Liver (tissue), 9 donors: ENCODE results near the gene P2RY1. TPM values are rescaled to one million over a fixed set of nuclear protein-coding genes. Genes with fewer than 3 reads are reported as not detected.

Experiments used
- DNase-seq: peaks from one replicate; pipeline ENCODE4 v3.0.0-alpha.2; 2017; ENCODE audit warnings: low spot score
- H3K27ac ChIP-seq, 2 donors: one replicate each; pipeline ENCODE4 v1.7.0; 2013; ENCODE audit warnings: inconsistent platforms in 2 of 2, low read length in 2 of 2, control low read depth in 1 of 2, low read depth in 1 of 2, mild to moderate bottlenecking in 1 of 2
- H3K27me3 ChIP-seq, 4 donors: one replicate each; pipeline versions ENCODE4 v1.6.1 to v1.7.0; 2013; ENCODE audit warnings: low read length in 3 of 4, inconsistent platforms in 1 of 4, mild to moderate bottlenecking in 1 of 4, moderate library complexity in 1 of 4; ENCODE audit not compliant: control insufficient read depth in 4 of 4, insufficient read depth in 4 of 4
- H3K36me3 ChIP-seq, 4 donors: one replicate each; pipeline versions ENCODE4 v1.6.1 to v1.7.0; 2013; ENCODE audit warnings: low read length in 3 of 4, mild to moderate bottlenecking in 3 of 4, low read depth in 1 of 4, moderate library complexity in 1 of 4; ENCODE audit not compliant: control insufficient read depth in 4 of 4, insufficient read depth in 3 of 4
- H3K4me1 ChIP-seq, 4 donors: one replicate each; pipeline versions ENCODE4 v1.6.1 to v1.7.0; 2013; ENCODE audit warnings: low read length in 3 of 4, mild to moderate bottlenecking in 3 of 4, moderate library complexity in 1 of 4; ENCODE audit not compliant: control insufficient read depth in 4 of 4, insufficient read depth in 4 of 4
- H3K4me3 ChIP-seq, 3 donors: one replicate each; pipeline versions ENCODE4 v1.6.1 to v1.7.0; 2013; ENCODE audit warnings: low read length in 3 of 3, control low read depth in 1 of 3, low read depth in 1 of 3, mild to moderate bottlenecking in 1 of 3
- H3K9ac ChIP-seq, 2 donors: one replicate each; pipeline ENCODE4 v1.7.0; 2013; ENCODE audit warnings: low read length in 2 of 2, mild to moderate bottlenecking in 2 of 2, moderate library complexity in 2 of 2, control low read depth in 1 of 2, low read depth in 1 of 2
- H3K9me3 ChIP-seq, 4 donors: one replicate each; pipeline versions ENCODE4 v1.6.1 to v1.7.0; 2013; ENCODE audit warnings: low read length in 3 of 4; ENCODE audit not compliant: control insufficient read depth in 4 of 4
- EGR1 ChIP-seq, 2 donors: IDR thresholded peaks; 2 replicates each; pipeline ENCODE4 v1.6.1; 2016 to 2018; ENCODE audit warnings: antibody characterized with exemption in 2 of 2, low read depth in 2 of 2
- FOXA1 ChIP-seq: IDR thresholded peaks from 2 replicates; pipeline ENCODE4 v1.6.1; 2016; ENCODE audit warnings: antibody characterized with exemption
- FOXA2 ChIP-seq: IDR thresholded peaks from 2 replicates; pipeline ENCODE4 v1.6.1; 2016; ENCODE audit warnings: antibody characterized with exemption
- GABPA ChIP-seq, 2 donors: IDR thresholded peaks in 1 of 2; conservative IDR thresholded peaks in 1 of 2; 2 replicates each; pipeline ENCODE4 v1.6.1; 2016; ENCODE audit warnings: antibody characterized with exemption in 2 of 2, mild to moderate bottlenecking in 1 of 2, moderate library complexity in 1 of 2
- HNF4A ChIP-seq, 2 donors: conservative IDR thresholded peaks; 2 replicates each; pipeline ENCODE4 v1.6.1; 2016; ENCODE audit warnings: antibody characterized with exemption in 2 of 2, mild to moderate bottlenecking in 2 of 2
- HNF4G ChIP-seq: IDR thresholded peaks from 2 replicates; pipeline ENCODE4 v1.6.1; 2016; ENCODE audit warnings: antibody characterized with exemption
- JUND ChIP-seq, 2 donors: IDR thresholded peaks; 2 replicates each; pipeline ENCODE4 v1.6.1; 2016; ENCODE audit warnings: antibody characterized with exemption in 2 of 2
- NR2F2 ChIP-seq: IDR thresholded peaks from 2 replicates; pipeline ENCODE4 v1.6.1; 2016; ENCODE audit warnings: antibody characterized with exemption
- RAD21 ChIP-seq, 2 donors: IDR thresholded peaks; 2 replicates each; pipeline ENCODE4 v1.6.1; 2016; ENCODE audit warnings: antibody characterized with exemption in 2 of 2, mild to moderate bottlenecking in 2 of 2
- RXRA ChIP-seq, 2 donors: IDR thresholded peaks; 2 replicates each; pipeline ENCODE4 v1.6.1; 2017 to 2018; ENCODE audit warnings: antibody characterized with exemption in 2 of 2, mild to moderate bottlenecking in 1 of 2
- SP1 ChIP-seq: IDR thresholded peaks from 2 replicates; pipeline ENCODE4 v1.6.1; 2018; ENCODE audit warnings: antibody characterized with exemption, mild to moderate bottlenecking
- TAF1 ChIP-seq: conservative IDR thresholded peaks from 2 replicates; pipeline ENCODE4 v1.6.1; 2016; ENCODE audit warnings: antibody characterized with exemption, mild to moderate bottlenecking
- YY1 ChIP-seq: IDR thresholded peaks from 2 replicates; pipeline ENCODE4 v1.6.1; 2016; ENCODE audit warnings: antibody characterized with exemption, mild to moderate bottlenecking
- ZBTB33 ChIP-seq: IDR thresholded peaks from 2 replicates; pipeline ENCODE4 v1.6.1; 2016; ENCODE audit warnings: antibody characterized with exemption
- WGBS: extraction: QIAGEN DNeasy Blood & Tissue Kit; methylation state at CpG from one replicate; pipeline ENCODE4 v1.1.7; 2013; 5-methylcytosine and 5-hydroxymethylcytosine counted together
- polyA plus RNA-seq, 2 donors: library from polyadenylated mRNA; stranded (reverse) in 1 of 2; unstranded in 1 of 2; fragments of 200-250 nt in 1 of 2; fragments of >200 nt in 1 of 2; fragmentation: Nextera tagmentation in 1 of 2; extraction: Ambion mirVana in 1 of 2; gene quantifications; one replicate each; pipeline versions ENCODE4 v1.2.1 to v1.2.3, GENCODE V29; 2013 to 2015
- total RNA-seq, 2 donors: library from RNA; depleted of rRNA; stranded (reverse); fragments of >200 nt; gene quantifications; one replicate each; pipeline ENCODE4 v1.2.3, GENCODE V29; 2014
- TF ChIP-seq, protein P1 (sequence below): IDR thresholded peaks from 2 replicates; pipeline ENCODE4 v1.6.1; 2016; ENCODE audit warnings: antibody characterized with exemption
- TF ChIP-seq, protein P2 (sequence below): IDR thresholded peaks from 2 replicates; pipeline ENCODE4 v1.6.1; 2016; ENCODE audit warnings: antibody characterized with exemption
- TF ChIP-seq, protein P3 (sequence below): IDR thresholded peaks from 2 replicates; pipeline ENCODE4 v1.6.1; 2016; ENCODE audit warnings: antibody characterized with exemption, mild to moderate bottlenecking
- TF ChIP-seq, protein P4 (sequence below): fragments of 150-350 bp; IDR thresholded peaks from 2 replicates; pipeline ENCODE4 v1.5.1; 2017; ENCODE audit warnings: improper control_type of control experiment, low read depth, low read length; ENCODE audit not compliant: missing input control
- donor health status: healthy.
- donor health status: healthy.
- donor health status: healthy.
- donor health status: healthy.
- donor health status: healthy.

Gene P2RY1
- total and polyA plus RNA-seq, 4 donors = 0.54 to 7.5 (median 1.9) TPM

GRCh38 chr3:152811974-152812760 lies 22.8 kb upstream of the P2RY1 start (continued):
- TF ChIP-seq ZBTB33 = no peak
- TF ChIP-seq JUND (IDR thresholded peaks at IDR 0.05) = no peak
- TF ChIP-seq NR2F2 = no peak
- TF ChIP-seq RAD21 (IDR thresholded peaks at IDR 0.05) = no peak
- TF ChIP-seq YY1 = no peak

DNA sequence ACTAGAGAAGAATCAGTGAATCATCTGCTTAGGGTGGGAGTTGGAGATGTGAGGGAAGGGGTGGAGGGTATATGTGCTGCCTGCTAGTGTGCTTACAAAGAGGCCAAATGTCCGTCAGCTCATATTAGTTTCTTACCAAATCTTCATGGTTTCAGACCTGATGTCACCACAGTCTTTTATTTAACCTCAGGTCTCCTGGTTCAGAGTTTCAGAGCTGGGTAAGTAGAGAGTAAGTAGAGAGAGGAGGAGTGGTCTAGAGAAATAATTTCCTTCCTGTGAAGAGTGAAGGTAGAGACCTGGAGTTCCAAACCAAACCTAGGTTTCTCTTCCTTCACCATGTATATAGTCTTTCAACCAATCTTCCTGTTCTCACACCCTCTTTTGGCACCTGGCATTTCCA lies 17.5 kb upstream of the P2RY1 start:
- Histone ChIP-seq H3K36me3 (no peaks in the 10 kb centered on the region), H3K27ac (no peak overlapping the region), H3K4me1 (no peaks in the 10 kb centered on the region), H3K9me3 (no peaks in the 10 kb centered on the region), H3K27me3 (peaks cover 0 to 4% (median 0%) of the 10 kb centered on the region in 4 donors), H3K9ac (no peak overlapping the region), H3K4me3 (no peak overlapping the region)
- DNase-seq = no peak
- WGBS = 78% methylated on average over 1 of the region's 1 CpG
- no peak for TF ChIP-seq SP1

- H3K9me3 ChIP-seq = no peaks in the 10 kb centered on the region
- H3K4me1 ChIP-seq = no peaks in the 10 kb centered on the region
- H3K36me3 ChIP-seq = no peaks in the 10 kb centered on the region
- no peak overlapping the region for H3K27ac ChIP-seq
- TF ChIP-seq, protein P1, sequence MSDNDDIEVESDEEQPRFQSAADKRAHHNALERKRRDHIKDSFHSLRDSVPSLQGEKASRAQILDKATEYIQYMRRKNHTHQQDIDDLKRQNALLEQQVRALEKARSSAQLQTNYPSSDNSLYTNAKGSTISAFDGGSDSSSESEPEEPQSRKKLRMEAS = no peak
- TF ChIP-seq NR2F2 (no peak), FOXA2 (no peak), SP1 (no peak), RAD21 (IDR thresholded peaks at IDR 0.05) (no peak), JUND (IDR thresholded peaks at IDR 0.05) (no peak), EGR1 (IDR thresholded peaks at IDR 0.05; ENCODE audit: low read depth in 2 of 2) (no peak), TAF1 (no peak), FOXA1 (no peak), RXRA (IDR thresholded peaks at IDR 0.05) (no peak), YY1 (no peak), HNF4A (conservative IDR thresholded peaks at IDR 0.05) (no peak), GABPA (IDR thresholded peaks at IDR 0.05 in 1 of 2, conservative IDR thresholded peaks at IDR 0.05 in 1 of 2) (no peak), HNF4G (no peak), ZBTB33 (no peak)
- TF ChIP-seq, protein P2, sequence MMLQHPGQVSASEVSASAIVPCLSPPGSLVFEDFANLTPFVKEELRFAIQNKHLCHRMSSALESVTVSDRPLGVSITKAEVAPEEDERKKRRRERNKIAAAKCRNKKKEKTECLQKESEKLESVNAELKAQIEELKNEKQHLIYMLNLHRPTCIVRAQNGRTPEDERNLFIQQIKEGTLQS = no peak
- TF ChIP-seq, protein P3, sequence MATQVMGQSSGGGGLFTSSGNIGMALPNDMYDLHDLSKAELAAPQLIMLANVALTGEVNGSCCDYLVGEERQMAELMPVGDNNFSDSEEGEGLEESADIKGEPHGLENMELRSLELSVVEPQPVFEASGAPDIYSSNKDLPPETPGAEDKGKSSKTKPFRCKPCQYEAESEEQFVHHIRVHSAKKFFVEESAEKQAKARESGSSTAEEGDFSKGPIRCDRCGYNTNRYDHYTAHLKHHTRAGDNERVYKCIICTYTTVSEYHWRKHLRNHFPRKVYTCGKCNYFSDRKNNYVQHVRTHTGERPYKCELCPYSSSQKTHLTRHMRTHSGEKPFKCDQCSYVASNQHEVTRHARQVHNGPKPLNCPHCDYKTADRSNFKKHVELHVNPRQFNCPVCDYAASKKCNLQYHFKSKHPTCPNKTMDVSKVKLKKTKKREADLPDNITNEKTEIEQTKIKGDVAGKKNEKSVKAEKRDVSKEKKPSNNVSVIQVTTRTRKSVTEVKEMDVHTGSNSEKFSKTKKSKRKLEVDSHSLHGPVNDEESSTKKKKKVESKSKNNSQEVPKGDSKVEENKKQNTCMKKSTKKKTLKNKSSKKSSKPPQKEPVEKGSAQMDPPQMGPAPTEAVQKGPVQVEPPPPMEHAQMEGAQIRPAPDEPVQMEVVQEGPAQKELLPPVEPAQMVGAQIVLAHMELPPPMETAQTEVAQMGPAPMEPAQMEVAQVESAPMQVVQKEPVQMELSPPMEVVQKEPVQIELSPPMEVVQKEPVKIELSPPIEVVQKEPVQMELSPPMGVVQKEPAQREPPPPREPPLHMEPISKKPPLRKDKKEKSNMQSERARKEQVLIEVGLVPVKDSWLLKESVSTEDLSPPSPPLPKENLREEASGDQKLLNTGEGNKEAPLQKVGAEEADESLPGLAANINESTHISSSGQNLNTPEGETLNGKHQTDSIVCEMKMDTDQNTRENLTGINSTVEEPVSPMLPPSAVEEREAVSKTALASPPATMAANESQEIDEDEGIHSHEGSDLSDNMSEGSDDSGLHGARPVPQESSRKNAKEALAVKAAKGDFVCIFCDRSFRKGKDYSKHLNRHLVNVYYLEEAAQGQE = no peak
- TF ChIP-seq, protein P4, sequence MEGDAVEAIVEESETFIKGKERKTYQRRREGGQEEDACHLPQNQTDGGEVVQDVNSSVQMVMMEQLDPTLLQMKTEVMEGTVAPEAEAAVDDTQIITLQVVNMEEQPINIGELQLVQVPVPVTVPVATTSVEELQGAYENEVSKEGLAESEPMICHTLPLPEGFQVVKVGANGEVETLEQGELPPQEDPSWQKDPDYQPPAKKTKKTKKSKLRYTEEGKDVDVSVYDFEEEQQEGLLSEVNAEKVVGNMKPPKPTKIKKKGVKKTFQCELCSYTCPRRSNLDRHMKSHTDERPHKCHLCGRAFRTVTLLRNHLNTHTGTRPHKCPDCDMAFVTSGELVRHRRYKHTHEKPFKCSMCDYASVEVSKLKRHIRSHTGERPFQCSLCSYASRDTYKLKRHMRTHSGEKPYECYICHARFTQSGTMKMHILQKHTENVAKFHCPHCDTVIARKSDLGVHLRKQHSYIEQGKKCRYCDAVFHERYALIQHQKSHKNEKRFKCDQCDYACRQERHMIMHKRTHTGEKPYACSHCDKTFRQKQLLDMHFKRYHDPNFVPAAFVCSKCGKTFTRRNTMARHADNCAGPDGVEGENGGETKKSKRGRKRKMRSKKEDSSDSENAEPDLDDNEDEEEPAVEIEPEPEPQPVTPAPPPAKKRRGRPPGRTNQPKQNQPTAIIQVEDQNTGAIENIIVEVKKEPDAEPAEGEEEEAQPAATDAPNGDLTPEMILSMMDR = no peak
- H3K4me3 ChIP-seq = no peak overlapping the region
- H3K27me3 ChIP-seq = peaks cover 0 to 4% (median 0%) of the 10 kb centered on the region in 4 donors
- no peak for DNase-seq
- 53% methylated on average over 5 of the region's 5 CpGs for WGBS
- no peak overlapping the region for H3K9ac ChIP-seq
Observed at GRCh38 chr3:152818027-152818426, 16.9 kb upstream of the P2RY1 start.
